Smooth muscle cell (in vitro differentiated cells): ENCODE data around the gene DBT. TPM values are rescaled to one million over a fixed set of nuclear protein-coding genes. Genes with fewer than 3 reads are reported as not detected.

Experiments used
- DNase-seq: peaks from one replicate; lab custom pipeline; 2025; ENCODE audit not compliant: unreplicated experiment; lab: John Stamatoyannopoulos, UW
- H2AFZ ChIP-seq: fragments of 200-600 bp; sonication (generic); 2 replicates; pipeline ENCODE4 v1.6.0; 2016; ENCODE audit warnings: antibody characterized with exemption, low read depth, mild to moderate bottlenecking
- H3F3A ChIP-seq: fragments of 200-600 bp; sonication (generic); 2 replicates; pipeline ENCODE4 v1.6.0; 2017; ENCODE audit warnings: antibody characterized with exemption, low read depth
- H3K27ac ChIP-seq: fragments of 200-600 bp; sonication (generic); 2 replicates; pipeline ENCODE4 v1.5.1; 2016; ENCODE audit warnings: low read depth, mild to moderate bottlenecking
- H3K27me3 ChIP-seq: fragments of 200-600 bp; sonication (generic); 2 replicates; pipeline ENCODE4 v1.6.1; 2016; ENCODE audit warnings: low read depth, mild to moderate bottlenecking
- H3K36me3 ChIP-seq: fragments of 200-600 bp; sonication (generic); 2 replicates; pipeline ENCODE4 v1.5.1; 2016; ENCODE audit warnings: low read depth
- H3K4me1 ChIP-seq: fragments of 200-600 bp; sonication (generic); 2 replicates; pipeline ENCODE4 v1.5.1; 2016; ENCODE audit warnings: low read depth
- H3K4me2 ChIP-seq: fragments of 200-600 bp; sonication (generic); 2 replicates; pipeline ENCODE4 v1.6.0; 2016; ENCODE audit warnings: mild to moderate bottlenecking
- H3K4me3 ChIP-seq: fragments of 200-600 bp; sonication (generic); 2 replicates; pipeline ENCODE4 v1.5.1; 2016; ENCODE audit warnings: mild to moderate bottlenecking
- H3K79me2 ChIP-seq: fragments of 200-600 bp; sonication (generic); 2 replicates; pipeline ENCODE4 v1.6.0; 2016; ENCODE audit warnings: low read depth, mild to moderate bottlenecking
- H3K9ac ChIP-seq: fragments of 200-600 bp; sonication (generic); 2 replicates; pipeline ENCODE4 v1.6.0; 2016; ENCODE audit warnings: low read depth
- H3K9me3 ChIP-seq: fragments of 200-600 bp; sonication (generic); replicated peaks from 2 replicates; pipeline ENCODE4 v1.5.1; 2016; ENCODE audit warnings: low read depth
- H4K20me1 ChIP-seq: fragments of 200-600 bp; sonication (generic); 2 replicates; pipeline ENCODE4 v1.6.0; 2016; ENCODE audit warnings: low read depth
- CTCF ChIP-seq: fragments of 200-600 bp; sonication (generic); IDR thresholded peaks from 2 replicates; pipeline ENCODE4 v1.5.1; 2017; ENCODE audit warnings: borderline replicate concordance, mild to moderate bottlenecking, antibody characterized with exemption; ENCODE audit not compliant: insufficient read depth, poor library complexity, severe bottlenecking
- WGBS: methylation state at CpG from one replicate; pipeline ENCODE4 v1.1.7; 2016; ENCODE audit warnings: low lambda C conversion rate; 5-methylcytosine and 5-hydroxymethylcytosine counted together
- polyA plus RNA-seq: library from polyadenylated mRNA; unstranded; fragments of >200 nt; fragmentation: Nextera tagmentation; extraction: Ambion mirVana; gene quantifications from 2 replicates; pipeline ENCODE4 v1.2.1, GENCODE V29; 2016
- total RNA-seq: library from RNA; depleted of rRNA; stranded (reverse); fragments of >200 nt; gene quantifications from 2 replicates; pipeline ENCODE4 v1.2.3, GENCODE V29; 2014

Gene DBT
- total and polyA plus RNA-seq, 2 experiments from 2014 or later, result 3.8 to 17.1 TPM

GRCh38 chr1:100284591-100284990 is 35.0 kb upstream of the DBT start:
- no peaks in the 10 kb centered on the region for H3K9me3 ChIP-seq

GRCh38 chr1:100279954-100280682 is 30.5 kb upstream of the DBT start:
- no peak for TF ChIP-seq CTCF
- peaks cover 43% of the 10 kb centered on the region for H4K20me1 ChIP-seq
- no peaks in the 10 kb centered on the region for H3K79me2 ChIP-seq
- no peaks in the 10 kb centered on the region for H3K9me3 ChIP-seq
- no peak overlapping the region for H3K27ac ChIP-seq
- no peak overlapping the region for H3K4me3 ChIP-seq
- no peak overlapping the region for H3K4me2 ChIP-seq
- DNase-seq, result no peak
- no peak overlapping the region for H2AFZ ChIP-seq
- WGBS, result 100% methylated on average over 2 of the region's 2 CpGs
- H3K27me3 ChIP-seq, result no peaks in the 10 kb centered on the region
- H3K36me3 ChIP-seq, result peaks cover 34% of the 10 kb centered on the region
- H3K9ac ChIP-seq, result no peak overlapping the region
- H3K4me1 ChIP-seq, result no peaks in the 10 kb centered on the region
- H3F3A ChIP-seq, result no peaks in the 10 kb centered on the region

More at GRCh38 chr1:100284591-100284990, 35.0 kb upstream of the DBT start:
- TF ChIP-seq CTCF, result no peak
- no peak for DNase-seq
- H3K79me2 ChIP-seq, result peaks cover 3% of the 10 kb centered on the region
- no peak overlapping the region for H3K4me2 ChIP-seq
- no peak overlapping the region for H3K27ac ChIP-seq
- peaks cover 19% of the 10 kb centered on the region for H3K36me3 ChIP-seq
- H2AFZ ChIP-seq, result no peak overlapping the region
- over 99% methylated on average over 5 of the region's 5 CpGs for WGBS
- peaks cover 3% of the 10 kb centered on the region for H3F3A ChIP-seq
- H3K9ac ChIP-seq, result no peak overlapping the region
- H3K4me1 ChIP-seq, result no peaks in the 10 kb centered on the region
- no peaks in the 10 kb centered on the region for H3K27me3 ChIP-seq
- H3K4me3 ChIP-seq, result no peak overlapping the region
- H4K20me1 ChIP-seq, result peaks cover 33% of the 10 kb centered on the region

DNA sequence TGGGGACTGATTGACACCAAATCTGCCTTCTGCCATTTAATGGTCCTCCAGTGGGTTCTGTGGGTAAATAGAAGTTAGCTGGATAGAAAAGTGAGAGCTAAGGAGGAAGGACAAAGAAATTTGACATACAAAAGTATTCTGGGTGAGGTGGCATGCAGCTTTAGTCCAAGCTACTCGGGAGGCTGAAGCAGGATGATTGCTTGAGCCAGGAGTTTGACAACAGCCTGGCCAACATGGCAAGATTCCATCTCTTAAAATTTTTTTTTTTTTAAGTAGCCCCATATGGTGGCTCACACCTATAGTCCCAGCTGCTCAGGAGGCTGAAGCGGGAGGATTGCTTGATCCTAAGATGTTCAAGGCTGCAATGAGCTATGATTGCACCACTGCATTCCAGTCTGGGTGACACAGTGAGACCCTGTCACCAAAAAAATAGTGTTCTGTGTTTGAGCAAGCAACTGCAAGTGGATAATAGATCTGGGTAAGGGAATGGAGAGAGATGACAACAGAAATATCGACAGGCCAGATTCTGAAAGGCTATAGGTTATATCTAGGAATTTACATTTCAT is 29.8 kb upstream of the DBT start:
- Histone ChIP-seq H3K4me2 (no peak overlapping the region), H2AFZ (no peak overlapping the region), H3K9ac (no peak overlapping the region), H3K27ac (no peak overlapping the region), H3K4me3 (no peak overlapping the region), H3K79me2 (no peaks in the 10 kb centered on the region), H3K27me3 (no peaks in the 10 kb centered on the region), H3F3A (no peaks in the 10 kb centered on the region), H3K9me3 (no peaks in the 10 kb centered on the region), H3K4me1 (no peaks in the 10 kb centered on the region), H4K20me1 (peaks cover 43% of the 10 kb centered on the region), H3K36me3 (peaks cover 27% of the 10 kb centered on the region)
- WGBS, result 99% methylated on average over 3 of the region's 3 CpGs
- TF ChIP-seq CTCF, result no peak
- no peak for DNase-seq

DNA sequence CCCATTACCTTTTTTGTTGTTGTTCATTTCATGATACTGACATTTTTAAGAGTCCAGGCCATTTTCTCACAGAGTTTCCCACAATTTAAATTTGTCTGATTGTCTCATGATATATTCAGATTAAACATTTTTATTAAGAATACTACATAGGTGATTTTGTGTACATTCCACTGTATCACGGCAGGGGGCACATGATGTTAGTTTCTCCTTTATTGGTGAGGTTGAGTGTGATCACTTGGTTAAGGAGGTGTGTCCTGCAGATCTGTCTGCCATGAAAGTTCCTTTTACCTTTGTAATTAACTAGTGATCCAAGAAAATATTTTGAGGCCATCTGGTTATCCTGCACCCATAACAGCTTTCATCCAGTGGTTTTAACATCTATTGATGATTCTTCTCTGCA is 28.2 kb upstream of the DBT start:
- H3K36me3 ChIP-seq, result peaks cover 39% of the 10 kb centered on the region
- H3K9me3 ChIP-seq, result no peaks in the 10 kb centered on the region
- H3K79me2 ChIP-seq, result peaks cover 7% of the 10 kb centered on the region
- H3K27ac ChIP-seq, result no peak overlapping the region
- no peaks in the 10 kb centered on the region for H3K4me1 ChIP-seq
- 96% methylated on average over 1 of the region's 1 CpG for WGBS
- no peak overlapping the region for H3K4me2 ChIP-seq
- no peak for TF ChIP-seq CTCF
- no peak overlapping the region for H3K4me3 ChIP-seq
- H2AFZ ChIP-seq, result no peak overlapping the region
- no peak for DNase-seq
- H3F3A ChIP-seq, result no peaks in the 10 kb centered on the region
- H4K20me1 ChIP-seq, result peaks cover 46% of the 10 kb centered on the region
- H3K27me3 ChIP-seq, result no peaks in the 10 kb centered on the region
- no peak overlapping the region for H3K9ac ChIP-seq
